ENCODE data around the gene CHERP.
"Not testable (repeated sequence)": the region's sequence is repeated elsewhere in the genome, so short reads cannot be mapped to it uniquely, and the experiment has no call there.

Gene CHERP

DNA sequence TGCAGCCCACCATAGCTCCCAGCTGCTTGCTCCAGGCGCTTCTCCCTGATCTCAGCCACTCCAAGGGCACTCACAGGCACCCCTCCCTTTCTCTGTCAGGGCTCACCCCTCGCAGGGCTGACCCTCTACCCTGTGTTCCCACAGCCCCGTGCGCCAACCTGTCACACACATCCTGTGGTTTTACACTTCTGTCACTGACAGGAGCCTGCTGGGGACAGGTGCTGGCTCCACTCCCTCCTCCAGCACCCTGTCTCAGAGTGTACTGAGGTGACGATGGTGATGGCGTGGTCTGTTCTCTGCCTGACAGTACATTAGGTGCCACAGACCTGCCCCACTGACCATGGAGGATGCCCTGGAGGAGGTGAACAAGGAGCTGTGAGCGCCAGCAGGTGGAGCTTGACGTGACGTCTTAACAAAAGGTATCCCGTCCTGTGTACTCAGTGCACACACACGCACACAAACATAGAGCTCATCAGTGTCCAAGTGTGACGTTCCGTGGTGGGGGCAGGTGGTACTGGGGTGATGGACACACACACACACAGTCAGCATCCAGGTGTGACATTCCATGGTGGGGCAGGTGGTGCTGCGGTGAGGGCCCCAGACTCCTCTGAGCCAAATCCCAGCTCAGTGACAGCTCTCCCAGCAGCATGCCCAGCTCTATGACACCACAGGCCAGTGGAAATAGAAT lies 25.2 kb downstream of the CHERP start:
- DNase-seq = no peak
- Histone ChIP-seq H2AK5ac (ENCODE audit: low read length) (no peak overlapping the region), H3K36me3 (ENCODE audit: control insufficient read depth, insufficient read depth, low read length) (peaks cover 17% of the 10 kb centered on the region), H3K23ac (ENCODE audit: low read length) (no peak overlapping the region), H3K27ac (ENCODE audit: low read depth, low read length) (no peak overlapping the region), H2BK5ac (ENCODE audit: low read length) (no peak overlapping the region), H3K4ac (ENCODE audit: low read depth, low read length) (no peak overlapping the region), H4K5ac (ENCODE audit: low read length) (no peak overlapping the region), H2BK120ac (ENCODE audit: low read depth, low read length) (no peak overlapping the region), H2BK15ac (replicated peaks; ENCODE audit: low read depth) (no peak overlapping the region), H3K4me2 (ENCODE audit: low read length) (no peak overlapping the region), H4K8ac (ENCODE audit: low read depth, low read length) (no peak overlapping the region), H3K27me3 (ENCODE audit: insufficient read depth, low read length, poor library complexity) (no peaks in the 10 kb centered on the region), H3K4me3 (ENCODE audit: low read length) (no peak overlapping the region), H3K79me2 (ENCODE audit: control insufficient read depth, insufficient read depth, low read length) (no peaks in the 10 kb centered on the region), H3K56ac (ENCODE audit: low read length) (no peak overlapping the region), H3K79me1 (ENCODE audit: low read length) (no peaks in the 10 kb centered on the region), H3K9ac (ENCODE audit: low read length) (no peak overlapping the region), H3K18ac (ENCODE audit: low read length) (no peak overlapping the region), H3K4me1 (ENCODE audit: control insufficient read depth, low read depth, low read length) (no peaks in the 10 kb centered on the region)
- no CpG with 5 or more reads among the region's 14 CpGs for WGBS (ENCODE audit: extremely low coverage, insufficient coverage, low lambda C conversion rate)

DNA sequence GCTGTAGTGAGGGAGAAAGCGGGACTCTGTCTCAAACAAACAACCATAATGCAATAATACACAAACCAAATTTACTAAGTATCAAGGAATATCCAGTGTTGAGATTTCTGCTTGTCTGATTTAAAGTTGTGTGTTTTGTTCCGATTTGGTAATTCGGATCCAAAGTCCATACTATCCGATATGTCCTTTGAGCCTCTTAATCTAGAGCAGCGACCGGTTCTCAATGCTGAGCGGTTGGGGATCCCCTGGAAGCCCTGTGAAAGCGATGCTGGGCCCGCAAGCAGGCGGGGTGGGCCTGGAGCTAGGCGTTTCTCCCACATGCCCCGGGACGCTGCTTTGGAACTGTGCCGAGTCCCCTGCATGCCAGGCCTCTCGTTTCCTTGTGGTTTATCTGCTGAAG lies 25.9 kb downstream of the CHERP start:
- Histone ChIP-seq H2BK15ac (replicated peaks; ENCODE audit: low read depth) (no peak overlapping the region), H2AK5ac (ENCODE audit: low read length) (no peak overlapping the region), H4K5ac (ENCODE audit: low read length) (no peak overlapping the region), H3K27me3 (ENCODE audit: insufficient read depth, low read length, poor library complexity) (no peaks in the 10 kb centered on the region), H3K27ac (ENCODE audit: low read depth, low read length) (no peak overlapping the region), H3K18ac (ENCODE audit: low read length) (no peak overlapping the region), H3K23ac (ENCODE audit: low read length) (no peak overlapping the region), H2BK120ac (ENCODE audit: low read depth, low read length) (no peak overlapping the region), H3K56ac (ENCODE audit: low read length) (no peak overlapping the region), H3K79me1 (ENCODE audit: low read length) (no peaks in the 10 kb centered on the region), H3K9ac (ENCODE audit: low read length) (no peak overlapping the region), H3K4me3 (ENCODE audit: low read length) (no peak overlapping the region), H3K79me2 (ENCODE audit: control insufficient read depth, insufficient read depth, low read length) (no peaks in the 10 kb centered on the region), H4K8ac (ENCODE audit: low read depth, low read length) (no peak overlapping the region), H3K4ac (ENCODE audit: low read depth, low read length) (no peak overlapping the region), H3K36me3 (ENCODE audit: control insufficient read depth, insufficient read depth, low read length) (peaks cover 17% of the 10 kb centered on the region), H3K4me2 (ENCODE audit: low read length) (no peak overlapping the region), H3K4me1 (ENCODE audit: control insufficient read depth, low read depth, low read length) (no peaks in the 10 kb centered on the region), H2BK5ac (ENCODE audit: low read length) (no peak overlapping the region)
- DNase-seq = no peak
- no CpG with 5 or more reads among the region's 15 CpGs for WGBS (ENCODE audit: extremely low coverage, insufficient coverage, low lambda C conversion rate)

DNA sequence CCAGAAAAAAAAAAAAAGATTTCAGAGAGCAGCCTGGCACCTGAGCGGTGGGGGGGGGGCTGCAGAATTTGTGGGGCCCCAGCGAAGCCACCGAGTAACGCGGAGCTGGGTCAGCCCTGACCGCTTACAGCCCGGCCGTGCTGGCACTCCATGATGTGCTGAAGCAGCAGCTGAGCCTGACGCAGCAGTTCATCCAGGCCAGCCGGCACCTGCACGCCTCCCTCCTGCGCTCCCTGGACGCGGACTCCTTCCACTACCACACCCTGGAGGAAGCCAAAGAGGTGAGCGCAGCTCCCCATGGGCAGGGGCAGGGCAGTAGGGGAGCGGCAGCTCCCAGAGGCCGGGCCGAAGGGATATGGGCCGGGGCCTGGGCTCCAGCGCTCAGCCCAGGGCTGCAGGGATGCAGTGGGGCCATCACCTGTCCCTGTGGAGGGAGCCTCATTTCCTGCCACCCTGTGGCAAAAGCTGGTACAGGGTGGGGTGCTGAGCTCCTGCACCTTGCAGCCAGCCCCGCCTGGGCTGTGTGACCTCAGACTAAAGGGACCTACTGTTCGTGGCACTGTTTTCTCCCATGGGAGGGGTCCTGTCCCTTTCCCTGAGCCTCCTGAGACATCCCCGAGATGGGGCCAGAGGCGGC lies 27.7 kb downstream of the CHERP start:
- Histone ChIP-seq H2BK120ac (ENCODE audit: low read depth, low read length) (no peak overlapping the region), H3K9ac (ENCODE audit: low read length) (no peak overlapping the region), H3K79me1 (ENCODE audit: low read length) (no peaks in the 10 kb centered on the region), H3K4me2 (ENCODE audit: low read length) (no peak overlapping the region), H3K18ac (ENCODE audit: low read length) (no peak overlapping the region), H2AK5ac (ENCODE audit: low read length) (no peak overlapping the region), H3K79me2 (ENCODE audit: control insufficient read depth, insufficient read depth, low read length) (no peaks in the 10 kb centered on the region), H4K5ac (ENCODE audit: low read length) (no peak overlapping the region), H3K4me1 (ENCODE audit: control insufficient read depth, low read depth, low read length) (no peaks in the 10 kb centered on the region), H3K4me3 (ENCODE audit: low read length) (no peak overlapping the region), H3K27ac (ENCODE audit: low read depth, low read length) (no peak overlapping the region), H3K23ac (ENCODE audit: low read length) (no peak overlapping the region), H3K36me3 (ENCODE audit: control insufficient read depth, insufficient read depth, low read length) (peaks cover 14% of the 10 kb centered on the region), H2BK5ac (ENCODE audit: low read length) (no peak overlapping the region), H3K27me3 (ENCODE audit: insufficient read depth, low read length, poor library complexity) (no peaks in the 10 kb centered on the region), H4K8ac (ENCODE audit: low read depth, low read length) (no peak overlapping the region), H3K56ac (ENCODE audit: low read length) (no peak overlapping the region), H3K4ac (ENCODE audit: low read depth, low read length) (no peak overlapping the region), H2BK15ac (replicated peaks; ENCODE audit: low read depth) (no peak overlapping the region)
- peak; percentile 20 for DNase-seq
- no CpG with 5 or more reads among the region's 24 CpGs for WGBS (ENCODE audit: extremely low coverage, insufficient coverage, low lambda C conversion rate)

DNA sequence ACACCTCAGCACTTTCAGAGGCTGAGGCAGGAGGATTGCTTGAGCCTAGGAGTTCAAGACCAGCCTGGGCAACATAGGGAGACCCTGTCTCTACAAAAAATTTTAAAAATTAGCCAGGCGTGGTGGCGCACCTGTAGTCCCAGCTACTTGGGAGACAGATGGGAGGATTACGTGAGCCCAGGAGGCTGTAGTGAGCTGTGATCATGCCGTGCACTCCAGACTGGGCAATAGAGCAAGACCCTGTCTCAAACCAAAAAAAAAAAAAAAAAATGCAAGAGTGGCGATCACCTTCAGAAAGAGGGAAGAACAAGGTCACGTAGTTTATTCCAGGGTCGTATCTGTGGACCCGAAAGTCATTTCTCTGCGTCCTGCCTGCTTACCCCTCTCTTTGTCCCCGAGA lies 29.6 kb downstream of the CHERP start:
- not testable (repeated sequence) for H3K9ac ChIP-seq (ENCODE audit: low read length); H4K8ac ChIP-seq (ENCODE audit: low read depth, low read length); H3K79me2 ChIP-seq (ENCODE audit: control insufficient read depth, insufficient read depth, low read length); DNase-seq; H4K5ac ChIP-seq (ENCODE audit: low read length); H3K23ac ChIP-seq (ENCODE audit: low read length); H3K79me1 ChIP-seq (ENCODE audit: low read length); H3K4me3 ChIP-seq (ENCODE audit: low read length); H3K27ac ChIP-seq (ENCODE audit: low read depth, low read length); H2BK15ac ChIP-seq (replicated peaks; ENCODE audit: low read depth); H3K36me3 ChIP-seq (ENCODE audit: control insufficient read depth, insufficient read depth, low read length); H3K4ac ChIP-seq (ENCODE audit: low read depth, low read length); H3K56ac ChIP-seq (ENCODE audit: low read length); H2BK5ac ChIP-seq (ENCODE audit: low read length); H3K4me1 ChIP-seq (ENCODE audit: control insufficient read depth, low read depth, low read length); H2AK5ac ChIP-seq (ENCODE audit: low read length); H3K18ac ChIP-seq (ENCODE audit: low read length); H2BK120ac ChIP-seq (ENCODE audit: low read depth, low read length); H3K4me2 ChIP-seq (ENCODE audit: low read length); H3K27me3 ChIP-seq (ENCODE audit: insufficient read depth, low read length, poor library complexity)
- no CpG with 5 or more reads among the region's 10 CpGs for WGBS (ENCODE audit: extremely low coverage, insufficient coverage, low lambda C conversion rate)

DNA sequence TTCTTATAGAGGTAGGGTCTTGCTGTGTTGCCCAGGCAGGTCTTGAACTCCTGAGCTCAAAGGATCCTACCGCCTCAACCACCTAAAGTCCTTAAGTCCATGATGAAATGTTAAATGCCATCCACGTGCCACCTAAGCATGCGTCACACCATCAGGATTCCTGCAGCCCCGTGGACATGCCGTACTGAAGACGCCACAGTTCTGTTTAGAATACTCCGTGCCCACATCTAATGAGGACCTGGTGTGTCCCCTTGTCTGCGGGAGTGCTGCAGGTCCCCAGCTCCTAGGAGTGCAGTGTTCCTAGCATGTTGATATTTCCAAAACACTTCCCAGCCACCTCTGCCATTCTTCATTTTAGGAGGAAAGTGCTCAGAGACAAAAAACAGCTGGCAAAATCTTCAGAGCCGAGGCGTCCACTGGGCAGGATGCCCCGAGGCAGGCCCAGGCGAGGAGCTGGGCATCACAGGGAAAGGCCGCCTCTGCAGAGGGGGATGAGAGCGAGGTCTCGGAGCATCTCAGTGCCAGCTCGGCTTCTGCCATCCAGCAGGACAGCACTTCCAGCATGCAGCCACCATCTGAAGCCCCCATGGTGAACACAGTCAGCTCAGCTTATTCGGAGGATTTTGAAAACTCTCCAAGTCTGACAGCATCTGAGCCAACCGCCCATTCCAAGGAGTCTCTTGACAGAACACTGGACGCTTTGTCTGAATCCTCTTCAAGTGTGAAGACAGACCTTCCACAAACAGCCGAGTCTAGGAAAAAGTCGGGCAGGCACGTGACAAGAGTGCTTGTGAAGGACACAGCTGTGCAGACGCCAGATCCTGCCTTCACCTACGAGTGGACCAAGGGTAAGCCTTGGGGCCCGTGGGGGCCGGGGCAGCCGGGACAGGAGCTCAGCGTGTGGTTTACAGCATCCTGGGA lies 32.8 kb downstream of the CHERP start:
- no peak overlapping the region for H3K27ac ChIP-seq (ENCODE audit: low read depth, low read length)
- no peaks in the 10 kb centered on the region for H3K79me2 ChIP-seq (ENCODE audit: control insufficient read depth, insufficient read depth, low read length)
- H3K56ac ChIP-seq (ENCODE audit: low read length) = no peak overlapping the region
- no CpG with 5 or more reads among the region's 28 CpGs for WGBS (ENCODE audit: extremely low coverage, insufficient coverage, low lambda C conversion rate)
- no peak overlapping the region for H2AK5ac ChIP-seq (ENCODE audit: low read length)
- no peaks in the 10 kb centered on the region for H3K27me3 ChIP-seq (ENCODE audit: insufficient read depth, low read length, poor library complexity)
- H3K36me3 ChIP-seq (ENCODE audit: control insufficient read depth, insufficient read depth, low read length) = no peaks in the 10 kb centered on the region
- no peak for DNase-seq
- no peak overlapping the region for H2BK15ac ChIP-seq (replicated peaks; ENCODE audit: low read depth)
- no peak overlapping the region for H4K5ac ChIP-seq (ENCODE audit: low read length)
- no peak overlapping the region for H3K18ac ChIP-seq (ENCODE audit: low read length)
- no peak overlapping the region for H3K4ac ChIP-seq (ENCODE audit: low read depth, low read length)
- H3K4me1 ChIP-seq (ENCODE audit: control insufficient read depth, low read depth, low read length) = no peaks in the 10 kb centered on the region
- H3K4me2 ChIP-seq (ENCODE audit: low read length) = no peak overlapping the region
- H3K23ac ChIP-seq (ENCODE audit: low read length) = no peak overlapping the region
- no peak overlapping the region for H3K9ac ChIP-seq (ENCODE audit: low read length)
- H2BK120ac ChIP-seq (ENCODE audit: low read depth, low read length) = no peak overlapping the region
- no peak overlapping the region for H4K8ac ChIP-seq (ENCODE audit: low read depth, low read length)
- H2BK5ac ChIP-seq (ENCODE audit: low read length) = no peak overlapping the region
- H3K4me3 ChIP-seq (ENCODE audit: low read length) = no peak overlapping the region
- H3K79me1 ChIP-seq (ENCODE audit: low read length) = no peaks in the 10 kb centered on the region

Measured in mesendoderm (in vitro differentiated cells).